Measurements from ENCODE around the gene OR2A42.

DNA sequence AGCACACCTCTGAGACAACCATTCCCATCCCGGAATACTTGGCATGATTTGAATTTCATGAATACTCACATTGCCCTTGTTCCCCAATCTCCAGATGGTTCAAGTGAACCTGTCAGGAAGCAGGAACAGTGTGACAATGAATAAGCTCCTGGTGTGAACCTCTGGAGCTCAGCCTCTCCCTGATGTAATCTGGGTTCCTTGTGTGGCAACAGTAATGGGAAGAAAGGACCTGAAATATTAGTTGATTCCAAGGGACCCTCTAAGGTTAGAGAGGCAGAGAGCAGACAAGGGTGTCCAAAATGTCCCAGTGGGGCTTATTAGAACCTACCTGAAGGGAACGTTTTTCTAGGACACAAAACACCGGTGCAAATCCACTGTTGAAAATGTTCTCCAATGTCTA is 16.7 kb upstream of the OR2A42 start:
- TF ChIP-seq POLR2A (IDR thresholded peaks at IDR 0.05) (no peak), CTCF (IDR thresholded peaks at IDR 0.05) (no peak)
